Kidney (tissue), 14 donors: Measurements from ENCODE around the gene NCAPD2. TPM values are rescaled to one million over a fixed set of nuclear protein-coding genes. Genes with fewer than 3 reads are reported as not detected.
A peak's percentile ranks its signal among the peaks of the same experiment; 100 is the strongest.

Source experiments
- DNase-seq, 5 donors: peaks; one replicate each; pipeline ENCODE4 v3.0.0-alpha.2; 2013 to 2020
- FAIRE-seq: peaks from 2 replicates; lab custom pipeline; 2012; peaks lifted over from hg19 to GRCh38; lab: Jason Lieb, UNC
- H3K27ac ChIP-seq, 2 donors: one replicate each; pipeline ENCODE4 v1.7.0; 2013; ENCODE audit warnings: low read depth in 2 of 2, low read length in 2 of 2, inconsistent platforms in 1 of 2
- H3K27me3 ChIP-seq: one replicate; pipeline ENCODE4 v1.7.1; 2013; ENCODE audit warnings: low read length, inconsistent platforms; ENCODE audit not compliant: control insufficient read depth, insufficient read depth
- H3K36me3 ChIP-seq, 3 donors: one replicate each; pipeline versions ENCODE4 v1.7.0 to v1.7.1; 2013; ENCODE audit warnings: low read length in 3 of 3, control low read depth in 1 of 3, inconsistent platforms in 1 of 3; ENCODE audit not compliant: insufficient read depth in 3 of 3, control insufficient read depth in 2 of 3
- H3K4me1 ChIP-seq, 3 donors: one replicate each; pipeline versions ENCODE4 v1.7.0 to v1.7.1; 2013; ENCODE audit warnings: low read length in 3 of 3, inconsistent platforms in 1 of 3, low read depth in 1 of 3; ENCODE audit not compliant: control insufficient read depth in 2 of 3, insufficient read depth in 2 of 3
- H3K4me3 ChIP-seq, 3 donors: one replicate each; pipeline versions ENCODE4 v1.7.0 to v1.8.1; 2013; ENCODE audit warnings: low read length in 3 of 3, control low read depth in 1 of 3, inconsistent platforms in 1 of 3
- H3K9ac ChIP-seq, 3 donors: one replicate each; pipeline versions ENCODE4 v1.7.0 to v1.7.1; 2013; ENCODE audit warnings: low read length in 3 of 3, control low read depth in 1 of 3, inconsistent platforms in 1 of 3
- H3K9me3 ChIP-seq, 3 donors: one replicate each; pipeline versions ENCODE4 v1.7.0 to v1.7.1; 2013; ENCODE audit warnings: low read length in 3 of 3, control low read depth in 1 of 3, inconsistent platforms in 1 of 3; ENCODE audit not compliant: control insufficient read depth in 2 of 3, insufficient read depth in 1 of 3
- CTCF ChIP-seq: IDR thresholded peaks from 3 replicates; pipeline ENCODE4 v1.5.1; 2012; ENCODE audit warnings: mild to moderate bottlenecking, moderate library complexity, borderline replicate concordance; ENCODE audit not compliant: insufficient read depth; ENCODE audit errors: extremely low read depth
- intact Hi-C: fragments of 100-400 bp; cut with DNase I; formaldehyde crosslinking; loops from one replicate; pipeline ENCODE4 v1.11.1; 2022
- polyA plus RNA-seq: library from polyadenylated mRNA; stranded (reverse); fragments of 350-450 nt; fragmentation: Illumina TruSeq; extraction: RNeasy Lipid Tissue Mini Kit (QIAGEN cat#74804); gene quantifications from one replicate; pipeline ENCODE4 v1.2.3, GENCODE V29; 2014; ENCODE audit warnings: low read depth, low replicate concordance; ENCODE audit not compliant: insufficient read depth
- total RNA-seq: library from RNA; stranded (reverse); fragmentation: NEBNext Ultra II Directional; extraction: Animal tissue kit (Norgen Biotek cat#: 25700); gene quantifications from one replicate; pipeline ENCODE4 v1.2.1, GENCODE V29; 2021
- donor health status: control.
- donor health status: control.
- donor health status: control.
- donor health status: control.
- donor health status: control.
- donor health status: DM: yes; HTN: yes; CAD: no.
- donor health status: Normal renal cell carcinoma (clear cell type).

The NCAPD2 gene
- total and polyA plus RNA-seq, 2 donors from 2014 or later: 4.5 to 23.4 TPM

DNA sequence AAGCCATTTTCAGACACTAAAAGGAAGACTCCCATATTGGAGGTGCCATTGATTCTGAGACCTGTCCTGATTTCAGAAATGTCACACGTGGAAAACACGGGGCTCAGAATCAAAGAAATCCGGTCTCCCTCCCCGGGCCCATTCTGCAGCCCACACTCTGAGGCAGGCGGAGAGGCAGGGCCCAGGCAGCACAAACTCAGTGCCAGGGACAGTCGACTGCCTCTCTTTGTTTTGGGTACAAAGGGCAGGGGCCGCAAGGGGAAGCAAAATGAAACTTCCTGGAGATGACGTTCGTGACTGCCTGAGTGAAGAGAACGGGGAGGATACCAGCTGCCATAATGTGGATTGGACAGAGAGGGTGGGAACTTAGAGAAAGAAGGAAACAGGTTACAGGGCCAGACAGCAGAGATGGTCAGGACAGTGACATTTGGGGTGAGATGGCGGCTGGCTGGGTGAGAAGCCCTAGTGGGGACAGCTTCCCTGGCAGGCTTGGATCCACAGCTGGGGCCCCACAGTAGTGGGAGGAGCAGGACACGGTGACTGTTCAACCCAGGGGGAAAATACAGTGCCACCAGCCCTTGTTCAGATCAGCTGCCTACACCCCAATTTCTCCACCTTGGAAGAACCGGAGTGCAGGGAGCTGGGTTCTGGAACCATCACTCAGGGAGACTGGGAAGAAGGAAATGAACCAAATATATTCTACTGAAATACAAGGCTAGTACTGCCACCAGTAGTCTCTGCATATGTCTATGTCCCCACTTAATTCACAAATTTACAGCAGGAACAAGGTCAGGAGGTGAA, 48.5 kb downstream of the NCAPD2 start:
- H3K4me3 ChIP-seq: peak overlapping the region in 1 of 3 donors; percentile 12
- no peak for FAIRE-seq
- no peak for TF ChIP-seq CTCF
- peak in 2 of 5 donors; percentile 56 to 78 for DNase-seq
- H3K9ac ChIP-seq: peak overlapping the region in 1 of 3 donors; percentile 30
- peak overlapping the region; percentile 72 to 85 for H3K27ac ChIP-seq
- H3K4me1 ChIP-seq: peaks cover 0 to 18% (median 6%) of the 10 kb centered on the region in 3 donors
- intact Hi-C loops: no loop called here
- H3K27me3 ChIP-seq: no peaks in the 10 kb centered on the region
- peaks cover 0 to 32% (median 12%) of the 10 kb centered on the region in 3 donors for H3K36me3 ChIP-seq
- H3K9me3 ChIP-seq: no peaks in the 10 kb centered on the region

- FAIRE-seq: no peak
- Histone ChIP-seq H3K4me1 (peaks cover 0 to 18% (median 6%) of the 10 kb centered on the region in 3 donors), H3K9ac (no peak overlapping the region), H3K27me3 (no peaks in the 10 kb centered on the region), H3K9me3 (no peaks in the 10 kb centered on the region), H3K4me3 (no peak overlapping the region), H3K27ac (no peak overlapping the region), H3K36me3 (peaks cover 0 to 19% (median 12%) of the 10 kb centered on the region in 3 donors)
- no peak for DNase-seq
- intact Hi-C loops: no loop called here
- no peak for TF ChIP-seq CTCF
These were observed 52.1 kb downstream of the NCAPD2 start for GRCh38 chr12:6546016-6546415.

GRCh38 chr12:6547566-6547965, 53.7 kb downstream of the NCAPD2 start:
- H3K4me1 ChIP-seq: peaks cover 0 to 21% (median 0%) of the 10 kb centered on the region in 3 donors
- TF ChIP-seq CTCF: no peak
- no peaks in the 10 kb centered on the region for H3K27me3 ChIP-seq
- H3K9me3 ChIP-seq: no peaks in the 10 kb centered on the region
- FAIRE-seq (no peak), DNase-seq (no peak)
- H3K27ac ChIP-seq: no peak overlapping the region
- H3K9ac ChIP-seq: no peak overlapping the region
- intact Hi-C loops: no loop called here
- no peak overlapping the region for H3K4me3 ChIP-seq
- H3K36me3 ChIP-seq: peaks cover 0 to 19% (median 12%) of the 10 kb centered on the region in 3 donors
